Activated CD4-positive, alpha-beta T cell treated with anti-CD3 and anti-CD28 coated beads, Interleukin-2, amount 50 U/mL, for 24 hours (primary cell): ENCODE data around the gene BST2.
A peak's percentile ranks its signal among the peaks of the same experiment; 100 is the strongest.

Experiments
- DNase-seq, 2 donors: peaks; one replicate each; pipeline ENCODE4 v3.0.0-alpha.2; 2020; ENCODE audit warnings: low read depth in 1 of 2, low spot score in 1 of 2

BST2 gene

GRCh38 chr19:17419621-17420474 is 14.4 kb upstream of the BST2 start, which contains the start of gene MVB12A:
Gene MVB12A (plus strand): TSS chr19:17420047. CDS start chr19:17420136, 89 bp downstream.
- DNase-seq: peak; percentile 86 to 95

GRCh38 chr19:17419154-17419620 is 13.8 kb upstream of the BST2 start:
- no peak for DNase-seq

DNA sequence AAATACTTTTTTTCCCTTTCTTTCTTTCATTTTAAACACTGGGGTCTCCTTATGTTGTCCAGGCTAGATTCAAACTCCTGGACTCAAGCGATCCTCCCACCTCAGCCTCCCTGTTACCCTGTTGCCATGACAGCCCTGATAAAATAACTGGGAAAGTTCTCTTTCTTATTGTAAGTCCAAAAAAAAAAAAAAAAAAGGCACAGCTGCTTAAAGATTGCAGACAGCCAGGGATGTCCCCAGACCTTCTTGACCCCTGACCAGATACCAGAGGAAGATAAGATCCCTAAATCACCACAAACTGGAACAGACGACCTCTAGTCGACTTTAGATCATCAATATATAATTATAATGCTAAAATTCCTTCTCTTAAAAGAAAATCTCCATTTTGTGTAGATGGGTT is 13.3 kb upstream of the BST2 start:
- DNase-seq: no peak

- no peak for DNase-seq
Observed at GRCh38 chr19:17415121-17415520, 9.7 kb upstream of the BST2 start.

- no peak for DNase-seq
Observed at GRCh38 chr19:17414097-17414496, 8.7 kb upstream of the BST2 start.

DNA sequence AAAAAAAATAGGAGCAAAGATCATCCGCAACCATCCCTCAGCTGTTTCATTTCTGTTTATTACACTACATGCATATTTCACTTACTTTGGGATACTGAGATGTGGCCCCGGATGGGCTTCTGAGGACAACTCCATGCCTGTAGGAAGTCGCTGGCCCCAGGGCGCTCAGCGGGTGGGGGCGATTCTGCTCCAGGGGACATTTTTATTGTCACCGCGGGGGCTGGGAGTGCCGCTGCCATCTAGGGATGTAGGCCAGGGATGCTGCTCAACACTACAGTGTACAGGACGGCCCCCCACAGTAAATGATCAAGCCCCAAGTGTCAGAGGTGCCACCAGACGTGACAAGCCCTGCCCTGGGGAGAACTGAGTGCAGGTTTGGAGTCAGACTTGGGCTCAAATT is 6.4 kb upstream of the BST2 start:
- DNase-seq: no peak

DNA sequence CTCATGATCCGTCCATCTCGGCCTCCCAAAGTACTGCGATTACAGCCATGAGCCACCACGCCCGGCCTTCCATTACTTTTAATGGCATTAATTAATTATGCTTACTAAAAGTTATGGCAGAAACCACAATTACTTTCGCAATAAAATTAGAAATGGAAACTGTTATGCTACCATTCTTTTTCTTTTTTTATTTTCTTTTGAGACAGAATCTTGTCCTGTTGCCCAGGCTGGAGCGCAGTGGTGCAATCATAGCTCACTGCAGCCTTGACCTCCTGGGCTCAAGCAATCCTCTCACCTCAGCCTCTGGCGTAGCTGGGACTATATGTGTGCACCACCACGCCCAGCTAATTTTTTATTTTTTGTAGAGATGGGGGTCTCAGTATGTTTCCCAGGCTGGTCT is 4.6 kb upstream of the BST2 start:
- DNase-seq: no peak

- DNase-seq: no peak
Observed at GRCh38 chr19:17406887-17407196, 1.4 kb upstream of the BST2 start.

- no peak for DNase-seq
Observed at GRCh38 chr19:17406046-17406886, 836 bp upstream of the BST2 start.

GRCh38 chr19:17404621-17405249 is 695 bp downstream of the BST2 start:
- no peak for DNase-seq

- DNase-seq: no peak
Observed at GRCh38 chr19:17404015-17404414, 1.4 kb downstream of the BST2 start.

- DNase-seq: peak in 1 of 2 donors; percentile 43
Observed at GRCh38 chr19:17402982-17403855, 2.2 kb downstream of the BST2 start.

DNA sequence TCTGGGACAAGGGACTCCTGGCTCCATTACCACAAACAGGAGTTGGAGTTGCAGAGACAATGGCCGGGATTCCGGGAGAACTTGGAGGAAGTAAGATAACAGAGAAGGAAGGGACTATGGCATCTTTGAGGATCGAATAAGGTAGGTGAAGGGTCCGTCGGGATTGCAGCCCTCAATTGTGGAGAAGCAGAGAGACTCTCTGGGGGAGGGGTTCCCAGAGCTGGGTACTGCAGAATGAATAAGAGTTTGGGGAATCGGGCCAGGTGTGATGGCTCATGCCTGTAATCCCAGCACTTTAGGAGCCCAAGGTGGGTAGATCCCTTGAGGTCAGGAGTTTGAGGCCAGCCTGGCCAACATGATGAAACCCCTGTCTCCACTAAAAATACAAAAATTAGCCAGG is 3.8 kb downstream of the BST2 start:
- DNase-seq: no peak

- DNase-seq: no peak
Observed at GRCh38 chr19:17398902-17399527, 6.4 kb downstream of the BST2 start.

DNA sequence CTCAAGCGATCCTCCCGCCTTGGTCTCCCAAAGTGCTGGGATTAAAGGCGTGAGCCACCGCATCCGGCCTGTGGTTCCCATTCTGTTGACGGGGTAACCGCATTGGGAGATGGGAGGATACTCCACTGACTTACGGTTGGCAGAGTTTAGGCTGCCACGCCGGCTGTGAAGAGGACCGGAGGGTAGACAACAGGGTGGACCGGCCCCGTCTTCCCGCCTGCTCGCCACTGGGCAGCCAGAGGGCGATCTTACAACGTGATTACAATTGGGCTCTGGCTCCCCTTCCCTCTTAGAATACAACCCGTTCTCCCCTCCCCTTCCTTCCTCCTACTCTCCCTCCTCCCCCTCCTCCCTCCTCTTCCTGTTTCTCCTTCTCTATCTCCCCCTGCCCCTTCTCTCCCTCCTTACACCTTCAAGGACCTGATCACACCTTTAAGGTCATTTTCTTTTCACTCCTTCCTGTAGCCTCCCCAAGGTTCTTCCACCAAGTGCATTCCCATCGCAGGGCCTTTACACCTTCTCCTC is 10.5 kb downstream of the BST2 start:
- peak; percentile 51 to 70 for DNase-seq

DNA sequence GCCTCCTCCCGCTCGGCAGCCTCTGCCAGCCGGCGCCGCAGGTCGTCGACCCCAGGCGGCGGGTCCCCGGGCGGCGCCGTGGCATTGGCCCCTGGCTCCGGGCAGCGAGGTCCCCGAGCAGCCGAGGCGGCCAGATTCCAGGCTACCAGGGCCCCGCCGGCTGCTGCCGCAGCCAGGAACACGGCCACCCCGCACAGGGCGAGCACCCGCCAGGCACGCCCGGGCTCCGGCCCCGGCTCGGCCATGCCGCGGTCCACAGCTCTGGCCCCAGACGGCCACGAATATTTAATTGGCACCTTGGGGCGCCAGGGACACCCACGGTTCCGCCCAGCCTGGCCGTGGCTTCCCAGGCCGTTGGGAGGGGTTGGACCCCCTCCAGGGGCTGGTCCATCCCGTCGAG is 11.5 kb downstream of the BST2 start, which contains the start of gene CCDC194:
CCDC194 (minus strand) TSS at position 283 of the 400 bp plus-strand sequence; CDS start at position 245, 38 bp downstream.
- no peak for DNase-seq

- no peak for DNase-seq
Observed at GRCh38 chr19:17393002-17393401, 12.4 kb downstream of the BST2 start.

DNA sequence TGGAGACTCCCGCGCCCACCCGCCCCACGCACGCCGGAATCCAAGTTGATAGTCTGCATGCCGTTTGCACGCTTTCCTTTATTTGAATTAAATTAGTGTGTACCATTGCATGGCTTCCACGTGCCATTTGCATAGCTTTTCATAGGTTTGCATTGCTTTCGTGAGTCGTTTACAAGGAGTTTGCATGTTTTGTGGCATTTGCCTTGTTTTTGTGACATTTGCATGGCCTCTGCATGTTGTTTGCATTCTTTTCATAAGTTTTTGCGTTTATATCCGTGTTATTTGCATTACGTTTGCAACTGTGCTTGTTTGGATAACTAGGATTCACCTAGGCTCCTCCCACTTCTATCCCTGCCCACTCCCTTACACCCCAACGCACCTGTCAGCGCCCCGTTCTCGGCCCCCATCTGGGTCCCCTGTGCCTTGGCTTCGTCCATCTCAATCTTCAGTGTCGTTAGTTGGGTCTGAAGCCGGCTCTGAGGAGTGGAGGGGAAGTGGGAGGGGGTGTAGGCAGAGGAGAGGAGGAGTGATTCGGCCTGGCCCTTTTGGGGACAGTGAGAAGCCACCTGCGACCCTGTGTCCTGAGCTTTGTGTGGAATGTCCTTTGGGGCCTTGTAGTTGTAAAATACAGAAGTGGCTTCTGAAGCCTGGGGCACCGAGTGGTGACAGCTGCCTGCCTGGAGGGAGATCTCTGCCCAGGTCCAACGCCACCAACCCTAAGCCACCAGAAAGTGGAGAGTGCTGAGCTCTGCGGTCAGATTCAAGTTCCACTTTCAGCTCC is 13.9 kb downstream of the BST2 start:
- DNase-seq: no peak
